ENCODE data around the gene TGIF2. TPM values are rescaled to one million over a fixed set of nuclear protein-coding genes. Genes with fewer than 3 reads are reported as not detected.

Gene TGIF2
- total RNA-seq, 1 experiment from 2014 or later, result 71.1 TPM

DNA sequence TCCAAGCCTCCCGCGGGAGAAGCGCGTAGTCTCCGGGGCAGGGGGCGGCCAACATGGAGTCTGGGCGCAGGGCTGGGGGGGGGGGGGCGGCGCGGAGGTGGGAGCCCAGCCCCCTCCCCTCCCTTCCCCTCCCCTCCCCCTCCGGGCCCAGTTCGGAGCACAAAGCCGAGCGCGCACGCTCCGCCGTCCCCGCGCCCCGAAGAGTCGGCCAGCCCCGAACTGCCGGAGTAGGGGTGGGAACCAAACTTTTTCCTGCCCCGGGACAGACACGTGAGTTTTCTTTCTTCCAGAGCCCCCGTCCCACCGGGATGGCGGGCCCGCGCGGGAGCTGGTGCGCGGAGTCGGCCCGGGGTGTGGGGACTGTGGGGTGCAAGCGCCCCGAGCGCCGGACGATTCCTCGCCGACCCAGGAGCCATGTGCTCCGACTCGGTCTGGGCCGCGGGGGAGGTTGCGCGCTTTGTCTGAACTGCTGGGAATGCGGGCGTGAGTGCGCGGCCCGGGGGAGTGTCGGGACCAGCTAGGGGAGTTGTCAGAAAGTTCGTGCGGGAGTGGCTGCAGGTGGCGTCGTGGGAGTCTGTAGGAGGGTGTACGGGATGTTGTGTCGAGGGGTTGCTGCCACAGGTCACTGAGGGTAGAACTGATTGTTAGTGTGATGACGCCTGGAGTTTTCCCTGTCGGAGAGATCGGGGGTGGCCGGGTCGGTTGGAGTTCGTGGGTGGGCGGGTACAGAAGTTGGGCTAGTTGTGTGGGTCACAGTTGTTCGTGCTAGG lies 1.2 kb downstream of the TGIF2 start (continued):
- TF ChIP-seq CDX4 (CRISPR knock-in tag; IDR thresholded peaks at IDR 0.05; ENCODE audit: borderline replicate concordance) (no peak), CREM (CRISPR knock-in tag; IDR thresholded peaks at IDR 0.05) (no peak), GRHL2 (CRISPR knock-in tag; IDR thresholded peaks at IDR 0.05; ENCODE audit: insufficient replicate concordance, severe bottlenecking) (no peak), ZNF423 (CRISPR knock-in tag; IDR thresholded peaks at IDR 0.05) (no peak), NFATC4 (CRISPR knock-in tag; IDR thresholded peaks at IDR 0.05) (no peak), E2F5 (CRISPR knock-in tag; IDR thresholded peaks at IDR 0.05) (no peak), SMAD3 (CRISPR knock-in tag; IDR thresholded peaks at IDR 0.05; ENCODE audit: borderline replicate concordance) (no peak), IRF1 (CRISPR knock-in tag; IDR thresholded peaks at IDR 0.05) (peak; percentile 16; the same call in 1 of the 2 replicates), HMGXB4 (CRISPR knock-in tag; IDR thresholded peaks at IDR 0.05) (peak; percentile 57; the same call in 1 of the 2 replicates), ZNF219 (CRISPR knock-in tag; IDR thresholded peaks at IDR 0.05; ENCODE audit: borderline replicate concordance) (no peak), USF2 (CRISPR knock-in tag; IDR thresholded peaks at IDR 0.05) (no peak), FOXJ3 (CRISPR knock-in tag; IDR thresholded peaks at IDR 0.05; ENCODE audit: borderline replicate concordance) (no peak), ZNF138 (CRISPR knock-in tag; conservative IDR thresholded peaks at IDR 0.05) (no peak), FOXP1 (CRISPR knock-in tag; IDR thresholded peaks at IDR 0.05; ENCODE audit: borderline replicate concordance) (peak; percentile 57; the same call in 1 of the 2 replicates), ZNF121 (CRISPR knock-in tag; IDR thresholded peaks at IDR 0.05) (no peak)
- TF ChIP-seq, protein P1, sequence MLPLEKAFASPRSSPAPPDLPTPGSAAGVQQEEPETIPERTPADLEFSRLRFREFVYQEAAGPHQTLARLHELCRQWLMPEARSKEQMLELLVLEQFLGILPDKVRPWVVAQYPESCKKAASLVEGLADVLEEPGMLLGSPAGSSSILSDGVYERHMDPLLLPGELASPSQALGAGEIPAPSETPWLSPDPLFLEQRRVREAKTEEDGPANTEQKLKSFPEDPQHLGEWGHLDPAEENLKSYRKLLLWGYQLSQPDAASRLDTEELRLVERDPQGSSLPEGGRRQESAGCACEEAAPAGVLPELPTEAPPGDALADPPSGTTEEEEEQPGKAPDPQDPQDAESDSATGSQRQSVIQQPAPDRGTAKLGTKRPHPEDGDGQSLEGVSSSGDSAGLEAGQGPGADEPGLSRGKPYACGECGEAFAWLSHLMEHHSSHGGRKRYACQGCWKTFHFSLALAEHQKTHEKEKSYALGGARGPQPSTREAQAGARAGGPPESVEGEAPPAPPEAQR (CRISPR knock-in tag; IDR thresholded peaks at IDR 0.05), result no peak

GRCh38 chr20:36576081-36576445 lies 2.7 kb downstream of the TGIF2 start:
- Mint-ChIP-seq H3K9me3 (no peaks in the 10 kb centered on the region), H3K27me3 (ENCODE audit: low read depth) (no peaks in the 10 kb centered on the region), H3K36me3 (peaks cover 24% of the 10 kb centered on the region), H3K4me1 (peaks cover 39% of the 10 kb centered on the region), H3K27ac (peak overlapping the region; percentile 51; the same call in 1 of the 2 replicates), H3K4me3 (peak overlapping the region; percentile 86)
- ATAC-seq (no peak), DNase-seq (ENCODE audit: low spot score) (no peak)
- CTCF ChIA-PET, result interaction anchor here (0.8 to 3.1 kb wide), 7 partner anchors 9 to 33 kb away, joined by 3 to 15 read pairs (median 3); partner anchors contain the start of gene RAB5IF
- POLR2A ChIA-PET, result interaction anchor here (0.6 to 5.8 kb wide), 4 partner anchors 9 to 339 kb away, joined by 3 to 54 read pairs (median 6); partner anchors contain the start of gene RAB5IF
- no peak for TF ChIP-seq ZNF532 (CRISPR knock-in tag; IDR thresholded peaks at IDR 0.05; ENCODE audit: borderline replicate concordance)
- TF ChIP-seq NR3C1 (CRISPR knock-in tag; conservative IDR thresholded peaks at IDR 0.05; ENCODE audit: low read depth), result no peak
- TF ChIP-seq MYBL2 (CRISPR knock-in tag; IDR thresholded peaks at IDR 0.05), result no peak
- no peak for TF ChIP-seq JAZF1 (CRISPR knock-in tag; IDR thresholded peaks at IDR 0.05)
- TF ChIP-seq SP1 (CRISPR knock-in tag; conservative IDR thresholded peaks at IDR 0.05), result no peak
- TF ChIP-seq, protein P2, sequence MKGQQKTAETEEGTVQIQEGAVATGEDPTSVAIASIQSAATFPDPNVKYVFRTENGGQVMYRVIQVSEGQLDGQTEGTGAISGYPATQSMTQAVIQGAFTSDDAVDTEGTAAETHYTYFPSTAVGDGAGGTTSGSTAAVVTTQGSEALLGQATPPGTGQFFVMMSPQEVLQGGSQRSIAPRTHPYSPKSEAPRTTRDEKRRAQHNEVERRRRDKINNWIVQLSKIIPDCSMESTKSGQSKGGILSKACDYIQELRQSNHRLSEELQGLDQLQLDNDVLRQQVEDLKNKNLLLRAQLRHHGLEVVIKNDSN (CRISPR knock-in tag; IDR thresholded peaks at IDR 0.05), result no peak
- no peak for TF ChIP-seq TEAD1 (CRISPR knock-in tag; IDR thresholded peaks at IDR 0.05)
- TF ChIP-seq NR2C2 (CRISPR knock-in tag; IDR thresholded peaks at IDR 0.05), result no peak
